Mesothelial cell of epicardium (in vitro differentiated cells): ENCODE results near the gene PTPRT. TPM values are rescaled to one million over a fixed set of nuclear protein-coding genes. Genes with fewer than 3 reads are reported as not detected.

Experiments
- DNase-seq, 2 experiments: peaks; one replicate each; pipeline ENCODE4 v3.0.0; 2021; ENCODE audit warnings: low spot score in 2 of 2; ENCODE audit not compliant: unreplicated experiment in 2 of 2
- H3K27ac Mint-ChIP-seq: 2 replicates; pipeline ENCODE4 v1.8.0; 2021; ENCODE audit warnings: mixed read lengths
- H3K27me3 Mint-ChIP-seq: 2 replicates; pipeline ENCODE4 v1.8.0; 2021; ENCODE audit warnings: low read depth, mixed read lengths
- H3K36me3 Mint-ChIP-seq: 2 replicates; pipeline ENCODE4 v1.8.0; 2021; ENCODE audit warnings: mixed read lengths
- H3K4me1 Mint-ChIP-seq: 2 replicates; pipeline ENCODE4 v1.8.0; 2021; ENCODE audit warnings: mixed read lengths
- H3K4me3 Mint-ChIP-seq: 2 replicates; pipeline ENCODE4 v1.8.0; 2021; ENCODE audit warnings: mild to moderate bottlenecking, moderate library complexity, mixed read lengths
- H3K9me3 Mint-ChIP-seq: 2 replicates; pipeline ENCODE4 v1.8.0; 2021; ENCODE audit warnings: mixed read lengths
- CTCF ChIP-seq: fragments of 200-600 bp; sonication (generic); IDR thresholded peaks from one replicate; pipeline ENCODE4 v1.5.0; 2021; ENCODE audit warnings: antibody characterized with exemption; ENCODE audit not compliant: unreplicated experiment
- total RNA-seq: library from RNA; stranded (reverse); gene quantifications from 3 replicates; pipeline ENCODE4 v1.2.1, GENCODE V29; 2021

Gene PTPRT
- total RNA-seq, 1 donor from 2014 or later, result 0.80 TPM

- Mint-ChIP-seq H3K36me3 (no peaks in the 10 kb centered on the region), H3K27ac (no peak overlapping the region), H3K4me1 (no peaks in the 10 kb centered on the region), H3K27me3 (peaks cover 4% of the 10 kb centered on the region), H3K9me3 (peaks cover 4% of the 10 kb centered on the region), H3K4me3 (no peak overlapping the region)
- TF ChIP-seq CTCF, result no peak
- no peak for DNase-seq
Measured at GRCh38 chr20:43043887-43044286, 145.8 kb downstream of the PTPRT start.

- Mint-ChIP-seq H3K9me3 (no peaks in the 10 kb centered on the region), H3K27me3 (no peaks in the 10 kb centered on the region), H3K4me3 (no peak overlapping the region), H3K27ac (no peak overlapping the region), H3K4me1 (no peaks in the 10 kb centered on the region), H3K36me3 (no peaks in the 10 kb centered on the region)
- DNase-seq, result peak in 1 of 2 experiments; percentile 44
- no peak for TF ChIP-seq CTCF
Measured at GRCh38 chr20:43040427-43040826, 149.3 kb downstream of the PTPRT start.

GRCh38 chr20:43037605-43038309 lies 151.9 kb downstream of the PTPRT start:
- no peaks in the 10 kb centered on the region for H3K36me3 Mint-ChIP-seq
- H3K27me3 Mint-ChIP-seq, result no peaks in the 10 kb centered on the region
- no peak for TF ChIP-seq CTCF

GRCh38 chr20:43034981-43035724 lies 154.6 kb downstream of the PTPRT start:
- H3K27ac Mint-ChIP-seq, result no peak overlapping the region
- no peak overlapping the region for H3K4me3 Mint-ChIP-seq
- H3K36me3 Mint-ChIP-seq, result no peaks in the 10 kb centered on the region
- TF ChIP-seq CTCF, result no peak
- DNase-seq, result no peak
- no peaks in the 10 kb centered on the region for H3K27me3 Mint-ChIP-seq
- H3K4me1 Mint-ChIP-seq, result no peaks in the 10 kb centered on the region
- H3K9me3 Mint-ChIP-seq, result no peaks in the 10 kb centered on the region

More at GRCh38 chr20:43037605-43038309, 151.9 kb downstream of the PTPRT start:
- no peak overlapping the region for H3K4me3 Mint-ChIP-seq
- H3K9me3 Mint-ChIP-seq, result no peaks in the 10 kb centered on the region
- no peak overlapping the region for H3K27ac Mint-ChIP-seq
- H3K4me1 Mint-ChIP-seq, result no peaks in the 10 kb centered on the region
- no peak for DNase-seq

- no peak overlapping the region for H3K27ac Mint-ChIP-seq
- no peaks in the 10 kb centered on the region for H3K27me3 Mint-ChIP-seq
- no peaks in the 10 kb centered on the region for H3K36me3 Mint-ChIP-seq
- TF ChIP-seq CTCF, result no peak
- H3K9me3 Mint-ChIP-seq, result no peaks in the 10 kb centered on the region
- no peaks in the 10 kb centered on the region for H3K4me1 Mint-ChIP-seq
- DNase-seq, result no peak
- no peak overlapping the region for H3K4me3 Mint-ChIP-seq
Measured at GRCh38 chr20:43032459-43032858, 157.2 kb downstream of the PTPRT start.
